HepG2 (cell line): ENCODE results near the gene CCN2. TPM values are rescaled to one million over a fixed set of nuclear protein-coding genes. Genes with fewer than 3 reads are reported as not detected.

ENCODE experiments used
- ATF7 ChIP-seq, 2 experiments: fragments of 450-650 bp in 1 of 2; sonication (generic) in 1 of 2; formaldehyde crosslinking in 1 of 2; IDR thresholded peaks; 2 replicates each; pipeline versions ENCODE4 v1.4.0 to v1.6.1; 2016 to 2020; ENCODE audit warnings: antibody characterized with exemption in 1 of 2, mild to moderate bottlenecking in 1 of 2, missing genetic modification reagents in 1 of 2
- HNRNPK ChIP-seq: fragments of 200-400 bp; formaldehyde crosslinking; IDR thresholded peaks from 2 replicates; pipeline ENCODE4 v1.6.1; 2018; ENCODE audit warnings: low read length, low read depth, moderate library complexity, mild to moderate bottlenecking; ENCODE audit not compliant: poor library complexity, severe bottlenecking
- HOXA5 ChIP-seq: sonication (generic); formaldehyde crosslinking; IDR thresholded peaks from 2 replicates; pipeline ENCODE4 v1.4.0; 2020; ENCODE audit warnings: missing genetic modification reagents
- HOXA7 ChIP-seq: sonication (generic); formaldehyde crosslinking; IDR thresholded peaks from 2 replicates; pipeline ENCODE4 v1.8.1; 2022; ENCODE audit warnings: mild to moderate bottlenecking, missing genetic modification reagents, moderate library complexity
- PAX8 ChIP-seq: sonication (generic); formaldehyde crosslinking; IDR thresholded peaks from 2 replicates; pipeline ENCODE4 v1.8.0; 2022; ENCODE audit warnings: mild to moderate bottlenecking, missing genetic modification reagents, borderline replicate concordance
- SMARCE1 ChIP-seq: fragments of 450-650 bp; IDR thresholded peaks from 2 replicates; pipeline ENCODE4 v1.6.1; 2017; ENCODE audit warnings: borderline replicate concordance
- ZNF256 ChIP-seq: sonication (generic); formaldehyde crosslinking; conservative IDR thresholded peaks from 2 replicates; pipeline ENCODE4 v1.4.0; 2020; ENCODE audit warnings: missing genetic modification reagents
- ZNF350 ChIP-seq: sonication (generic); formaldehyde crosslinking; IDR thresholded peaks from 2 replicates; pipeline ENCODE4 v1.4.0; 2020; ENCODE audit warnings: mild to moderate bottlenecking, low read depth, missing genetic modification reagents, borderline replicate concordance
- ZSCAN9 ChIP-seq: IDR thresholded peaks from 2 replicates; pipeline ENCODE4 v1.6.1; 2016; ENCODE audit warnings: borderline replicate concordance
- polyA plus RNA-seq, 8 experiments: library from polyadenylated mRNA; depleted of rRNA in 3 of 8; stranded (reverse) in 7 of 8; unstranded in 1 of 8; fragments of >200 nt; fragmentation: Illumina TruSeq in 4 of 8; extraction: Trizol in 4 of 8; gene quantifications; 2 replicates each; pipeline versions ENCODE4 v1.2.1 to v1.2.3, GENCODE V29; 2011 to 2016; ENCODE audit warnings: low read depth in 4 of 8, missing spikeins in 1 of 8, mixed read lengths in 1 of 8; ENCODE audit not compliant: insufficient read depth in 1 of 8
- total RNA-seq, 5 experiments: library from RNA; depleted of rRNA; stranded (reverse); fragments of >200 nt; fragmentation: Illumina TruSeq; extraction: Trizol; gene quantifications; 2 replicates each; pipeline ENCODE4 v1.2.3, GENCODE V29; 2016; ENCODE audit warnings: low read depth in 1 of 5
- TF ChIP-seq, protein P1 (sequence below): sonication (generic); formaldehyde crosslinking; IDR thresholded peaks from 2 replicates; pipeline ENCODE4 v1.4.0; 2020; ENCODE audit warnings: missing genetic modification reagents, borderline replicate concordance
- TF ChIP-seq, protein P2 (sequence below): sonication (generic); formaldehyde crosslinking; IDR thresholded peaks from 2 replicates; pipeline ENCODE4 v1.4.0; 2020; ENCODE audit warnings: missing genetic modification reagents
- TF ChIP-seq, protein P3 (sequence below): sonication (generic); formaldehyde crosslinking; IDR thresholded peaks from 2 replicates; pipeline ENCODE4 v1.5.1; 2020; ENCODE audit warnings: missing genetic modification reagents, mild to moderate bottlenecking, borderline replicate concordance
- TF ChIP-seq, protein P4 (sequence below): IDR thresholded peaks from 2 replicates; pipeline ENCODE4 v1.6.1; 2016; ENCODE audit warnings: low read depth, borderline replicate concordance
- TF ChIP-seq, protein P5 (sequence below): sonication (generic); formaldehyde crosslinking; IDR thresholded peaks from 2 replicates; pipeline ENCODE4 v1.4.0; 2020; ENCODE audit warnings: low read depth, mild to moderate bottlenecking, missing genetic modification reagents
- TF ChIP-seq, protein P6 (sequence below): conservative IDR thresholded peaks from 2 replicates; pipeline ENCODE4 v1.6.1; 2018; ENCODE audit warnings: missing genetic modification reagents

CCN2 gene
- total and polyA plus RNA-seq, 2 of the 13 experiments (the other 11 are each of a cell fraction or from before 2014, with no cell fraction given): 34.7 to 316 TPM

DNA sequence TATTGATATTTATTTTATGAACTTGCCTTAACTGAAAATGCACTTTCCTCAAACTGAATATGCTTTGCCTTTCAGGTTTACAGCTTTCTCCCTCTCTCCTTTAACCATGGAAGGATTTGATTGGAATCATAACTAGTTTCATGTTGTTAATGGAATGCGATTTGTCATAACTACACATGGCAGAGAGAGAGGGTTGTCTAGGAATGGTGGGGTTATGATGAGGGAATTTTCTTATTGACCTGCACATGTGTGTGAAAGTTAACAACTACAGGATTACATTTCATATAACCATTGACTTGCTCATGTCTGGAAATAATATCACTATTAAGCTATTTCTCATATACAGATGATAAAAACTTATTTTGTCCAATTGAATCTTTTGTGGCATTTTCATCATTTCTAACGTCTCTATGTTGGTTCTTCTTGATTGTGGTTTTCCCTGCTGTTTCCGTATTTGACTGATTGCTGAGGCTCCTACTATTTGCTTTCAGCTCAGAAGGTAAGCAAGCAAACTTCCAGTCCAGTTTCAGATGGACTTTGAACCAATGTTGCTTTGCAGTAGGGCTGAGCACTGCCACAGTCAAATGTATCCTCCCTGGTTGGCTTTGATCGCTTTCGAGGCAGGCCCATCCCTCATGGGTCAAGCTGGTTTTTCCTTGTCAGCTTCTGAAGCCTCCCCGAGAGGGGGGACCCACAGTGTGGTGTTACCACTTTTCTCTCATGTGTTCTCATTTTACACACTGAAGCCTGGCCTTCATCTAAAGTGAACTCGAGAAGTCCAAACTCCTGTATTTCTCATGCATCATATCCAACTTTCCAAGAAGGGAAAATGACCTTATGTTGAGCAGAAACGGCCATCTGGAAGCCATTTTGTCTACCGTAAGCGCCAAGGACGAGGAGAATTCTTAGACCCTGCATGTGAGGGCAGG is 7.6 kb upstream of the CCN2 start (continued):
- no peak for TF ChIP-seq SMARCE1
- TF ChIP-seq ZSCAN9 (CRISPR knock-in tag): peak; percentile 96
- TF ChIP-seq, protein P1, sequence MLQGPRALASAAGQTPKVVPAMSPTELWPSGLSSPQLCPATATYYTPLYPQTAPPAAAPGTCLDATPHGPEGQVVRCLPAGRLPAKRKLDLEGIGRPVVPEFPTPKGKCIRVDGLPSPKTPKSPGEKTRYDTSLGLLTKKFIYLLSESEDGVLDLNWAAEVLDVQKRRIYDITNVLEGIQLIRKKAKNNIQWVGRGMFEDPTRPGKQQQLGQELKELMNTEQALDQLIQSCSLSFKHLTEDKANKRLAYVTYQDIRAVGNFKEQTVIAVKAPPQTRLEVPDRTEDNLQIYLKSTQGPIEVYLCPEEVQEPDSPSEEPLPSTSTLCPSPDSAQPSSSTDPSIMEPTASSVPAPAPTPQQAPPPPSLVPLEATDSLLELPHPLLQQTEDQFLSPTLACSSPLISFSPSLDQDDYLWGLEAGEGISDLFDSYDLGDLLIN (CRISPR knock-in tag): no peak
- TF ChIP-seq, protein P2, sequence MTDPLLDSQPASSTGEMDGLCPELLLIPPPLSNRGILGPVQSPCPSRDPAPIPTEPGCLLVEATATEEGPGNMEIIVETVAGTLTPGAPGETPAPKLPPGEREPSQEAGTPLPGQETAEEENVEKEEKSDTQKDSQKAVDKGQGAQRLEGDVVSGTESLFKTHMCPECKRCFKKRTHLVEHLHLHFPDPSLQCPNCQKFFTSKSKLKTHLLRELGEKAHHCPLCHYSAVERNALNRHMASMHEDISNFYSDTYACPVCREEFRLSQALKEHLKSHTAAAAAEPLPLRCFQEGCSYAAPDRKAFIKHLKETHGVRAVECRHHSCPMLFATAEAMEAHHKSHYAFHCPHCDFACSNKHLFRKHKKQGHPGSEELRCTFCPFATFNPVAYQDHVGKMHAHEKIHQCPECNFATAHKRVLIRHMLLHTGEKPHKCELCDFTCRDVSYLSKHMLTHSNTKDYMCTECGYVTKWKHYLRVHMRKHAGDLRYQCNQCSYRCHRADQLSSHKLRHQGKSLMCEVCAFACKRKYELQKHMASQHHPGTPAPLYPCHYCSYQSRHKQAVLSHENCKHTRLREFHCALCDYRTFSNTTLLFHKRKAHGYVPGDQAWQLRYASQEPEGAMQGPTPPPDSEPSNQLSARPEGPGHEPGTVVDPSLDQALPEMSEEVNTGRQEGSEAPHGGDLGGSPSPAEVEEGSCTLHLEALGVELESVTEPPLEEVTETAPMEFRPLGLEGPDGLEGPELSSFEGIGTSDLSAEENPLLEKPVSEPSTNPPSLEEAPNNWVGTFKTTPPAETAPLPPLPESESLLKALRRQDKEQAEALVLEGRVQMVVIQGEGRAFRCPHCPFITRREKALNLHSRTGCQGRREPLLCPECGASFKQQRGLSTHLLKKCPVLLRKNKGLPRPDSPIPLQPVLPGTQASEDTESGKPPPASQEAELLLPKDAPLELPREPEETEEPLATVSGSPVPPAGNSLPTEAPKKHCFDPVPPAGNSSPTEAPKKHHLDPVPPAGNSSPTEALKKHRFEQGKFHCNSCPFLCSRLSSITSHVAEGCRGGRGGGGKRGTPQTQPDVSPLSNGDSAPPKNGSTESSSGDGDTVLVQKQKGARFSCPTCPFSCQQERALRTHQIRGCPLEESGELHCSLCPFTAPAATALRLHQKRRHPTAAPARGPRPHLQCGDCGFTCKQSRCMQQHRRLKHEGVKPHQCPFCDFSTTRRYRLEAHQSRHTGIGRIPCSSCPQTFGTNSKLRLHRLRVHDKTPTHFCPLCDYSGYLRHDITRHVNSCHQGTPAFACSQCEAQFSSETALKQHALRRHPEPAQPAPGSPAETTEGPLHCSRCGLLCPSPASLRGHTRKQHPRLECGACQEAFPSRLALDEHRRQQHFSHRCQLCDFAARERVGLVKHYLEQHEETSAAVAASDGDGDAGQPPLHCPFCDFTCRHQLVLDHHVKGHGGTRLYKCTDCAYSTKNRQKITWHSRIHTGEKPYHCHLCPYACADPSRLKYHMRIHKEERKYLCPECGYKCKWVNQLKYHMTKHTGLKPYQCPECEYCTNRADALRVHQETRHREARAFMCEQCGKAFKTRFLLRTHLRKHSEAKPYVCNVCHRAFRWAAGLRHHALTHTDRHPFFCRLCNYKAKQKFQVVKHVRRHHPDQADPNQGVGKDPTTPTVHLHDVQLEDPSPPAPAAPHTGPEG: no peak
- TF ChIP-seq, protein P3, sequence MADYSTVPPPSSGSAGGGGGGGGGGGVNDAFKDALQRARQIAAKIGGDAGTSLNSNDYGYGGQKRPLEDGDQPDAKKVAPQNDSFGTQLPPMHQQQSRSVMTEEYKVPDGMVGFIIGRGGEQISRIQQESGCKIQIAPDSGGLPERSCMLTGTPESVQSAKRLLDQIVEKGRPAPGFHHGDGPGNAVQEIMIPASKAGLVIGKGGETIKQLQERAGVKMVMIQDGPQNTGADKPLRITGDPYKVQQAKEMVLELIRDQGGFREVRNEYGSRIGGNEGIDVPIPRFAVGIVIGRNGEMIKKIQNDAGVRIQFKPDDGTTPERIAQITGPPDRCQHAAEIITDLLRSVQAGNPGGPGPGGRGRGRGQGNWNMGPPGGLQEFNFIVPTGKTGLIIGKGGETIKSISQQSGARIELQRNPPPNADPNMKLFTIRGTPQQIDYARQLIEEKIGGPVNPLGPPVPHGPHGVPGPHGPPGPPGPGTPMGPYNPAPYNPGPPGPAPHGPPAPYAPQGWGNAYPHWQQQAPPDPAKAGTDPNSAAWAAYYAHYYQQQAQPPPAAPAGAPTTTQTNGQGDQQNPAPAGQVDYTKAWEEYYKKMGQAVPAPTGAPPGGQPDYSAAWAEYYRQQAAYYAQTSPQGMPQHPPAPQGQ (CRISPR knock-in tag): 0 out of 2 replicates have a peak, but pooled peaks have one; percentile 30
- no peak for TF ChIP-seq HOXA7
- TF ChIP-seq ZNF256 (CRISPR knock-in tag): no peak
- TF ChIP-seq ZNF350 (CRISPR knock-in tag): peak; percentile 98
- TF ChIP-seq, protein P4, sequence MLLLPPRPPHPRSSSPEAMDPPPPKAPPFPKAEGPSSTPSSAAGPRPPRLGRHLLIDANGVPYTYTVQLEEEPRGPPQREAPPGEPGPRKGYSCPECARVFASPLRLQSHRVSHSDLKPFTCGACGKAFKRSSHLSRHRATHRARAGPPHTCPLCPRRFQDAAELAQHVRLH (CRISPR knock-in tag): peak; percentile 95; the same call in 1 of the 2 replicates
- no peak for TF ChIP-seq PAX8 (CRISPR knock-in tag)
- peak; percentile 86 for TF ChIP-seq HOXA5 (CRISPR knock-in tag)
- TF ChIP-seq ATF7 (IDR thresholded peaks at IDR 0.05): no peak
- TF ChIP-seq ATF7 (CRISPR knock-in tag; IDR thresholded peaks at IDR 0.05): no peak; the same call in 1 of the 2 replicates
- TF ChIP-seq, protein P5, sequence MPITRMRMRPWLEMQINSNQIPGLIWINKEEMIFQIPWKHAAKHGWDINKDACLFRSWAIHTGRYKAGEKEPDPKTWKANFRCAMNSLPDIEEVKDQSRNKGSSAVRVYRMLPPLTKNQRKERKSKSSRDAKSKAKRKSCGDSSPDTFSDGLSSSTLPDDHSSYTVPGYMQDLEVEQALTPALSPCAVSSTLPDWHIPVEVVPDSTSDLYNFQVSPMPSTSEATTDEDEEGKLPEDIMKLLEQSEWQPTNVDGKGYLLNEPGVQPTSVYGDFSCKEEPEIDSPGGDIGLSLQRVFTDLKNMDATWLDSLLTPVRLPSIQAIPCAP (CRISPR knock-in tag): no peak
- no peak for TF ChIP-seq HNRNPK
- TF ChIP-seq, protein P6, sequence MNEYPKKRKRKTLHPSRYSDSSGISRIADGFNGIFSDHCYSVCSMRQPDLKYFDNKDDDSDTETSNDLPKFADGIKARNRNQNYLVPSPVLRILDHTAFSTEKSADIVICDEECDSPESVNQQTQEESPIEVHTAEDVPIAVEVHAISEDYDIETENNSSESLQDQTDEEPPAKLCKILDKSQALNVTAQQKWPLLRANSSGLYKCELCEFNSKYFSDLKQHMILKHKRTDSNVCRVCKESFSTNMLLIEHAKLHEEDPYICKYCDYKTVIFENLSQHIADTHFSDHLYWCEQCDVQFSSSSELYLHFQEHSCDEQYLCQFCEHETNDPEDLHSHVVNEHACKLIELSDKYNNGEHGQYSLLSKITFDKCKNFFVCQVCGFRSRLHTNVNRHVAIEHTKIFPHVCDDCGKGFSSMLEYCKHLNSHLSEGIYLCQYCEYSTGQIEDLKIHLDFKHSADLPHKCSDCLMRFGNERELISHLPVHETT (CRISPR knock-in tag): peak; percentile 74; the same call in 1 of the 2 replicates
